GM06990 (cell line): ENCODE data around the gene RALGPS1.

ENCODE experiments used
- DNase-seq: peaks from one replicate; pipeline ENCODE4 v3.0.0-alpha.2; 2011; ENCODE audit not compliant: insufficient read length; ENCODE audit errors: extremely low read depth
- H3K27me3 ChIP-seq: replicated peaks from 2 replicates; pipeline ENCODE4 v1.6.0; 2011; ENCODE audit warnings: low read length; ENCODE audit not compliant: control insufficient read depth, insufficient read depth
- H3K36me3 ChIP-seq: 2 replicates; pipeline ENCODE4 v1.5.1; 2011; ENCODE audit warnings: low read length; ENCODE audit not compliant: control insufficient read depth, insufficient read depth
- H3K4me3 ChIP-seq: replicated peaks from 2 replicates; pipeline ENCODE4 v1.5.1; 2011; ENCODE audit warnings: low read depth, mild to moderate bottlenecking, control low read depth, low read length
- CTCF ChIP-seq: IDR thresholded peaks from 2 replicates; pipeline ENCODE4 v1.5.1; 2011; ENCODE audit warnings: low read length, control low read depth, mild to moderate bottlenecking, inconsistent platforms; ENCODE audit not compliant: insufficient read depth, poor library complexity, severe bottlenecking

Gene RALGPS1

GRCh38 chr9:127056446-127056845 is 141.9 kb downstream of the RALGPS1 start:
- no peak for TF ChIP-seq CTCF
- no peak overlapping the region for H3K4me3 ChIP-seq
- no peaks in the 10 kb centered on the region for H3K27me3 ChIP-seq
- no peaks in the 10 kb centered on the region for H3K36me3 ChIP-seq
- no peak for DNase-seq

DNA sequence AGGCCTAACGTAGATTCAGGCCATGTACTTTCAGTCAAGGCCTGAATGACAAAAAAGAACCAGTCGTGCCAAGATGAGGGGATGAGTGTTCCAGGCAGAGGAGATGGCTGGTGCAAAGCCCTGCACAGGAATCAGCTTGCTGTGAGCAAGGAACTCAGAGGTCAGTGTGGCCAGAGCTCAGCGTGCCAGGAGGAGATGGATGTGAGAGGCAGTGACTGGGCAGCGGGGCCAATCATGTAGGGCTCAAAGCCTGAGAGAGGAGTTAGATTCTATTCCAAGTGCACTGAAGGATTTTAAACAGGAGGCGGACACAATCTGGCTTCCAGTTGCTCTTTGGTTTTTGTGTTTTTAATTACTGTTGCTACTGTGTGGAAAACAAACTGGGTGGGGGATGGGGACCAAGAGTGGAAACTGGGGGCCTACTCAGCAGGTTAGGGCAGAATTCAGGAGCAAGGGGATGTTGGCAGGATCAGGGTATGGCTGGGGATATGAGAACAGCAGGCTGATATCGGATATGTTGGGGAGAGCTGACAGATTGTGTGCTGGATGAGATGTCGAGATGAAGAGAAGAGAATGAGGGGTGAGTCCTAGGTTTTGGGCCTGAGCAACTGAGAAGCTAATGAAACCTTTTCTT is 143.5 kb downstream of the RALGPS1 start:
- no peak for TF ChIP-seq CTCF
- no peaks in the 10 kb centered on the region for H3K27me3 ChIP-seq
- DNase-seq = no peak
- no peaks in the 10 kb centered on the region for H3K36me3 ChIP-seq
- H3K4me3 ChIP-seq = no peak overlapping the region

DNA sequence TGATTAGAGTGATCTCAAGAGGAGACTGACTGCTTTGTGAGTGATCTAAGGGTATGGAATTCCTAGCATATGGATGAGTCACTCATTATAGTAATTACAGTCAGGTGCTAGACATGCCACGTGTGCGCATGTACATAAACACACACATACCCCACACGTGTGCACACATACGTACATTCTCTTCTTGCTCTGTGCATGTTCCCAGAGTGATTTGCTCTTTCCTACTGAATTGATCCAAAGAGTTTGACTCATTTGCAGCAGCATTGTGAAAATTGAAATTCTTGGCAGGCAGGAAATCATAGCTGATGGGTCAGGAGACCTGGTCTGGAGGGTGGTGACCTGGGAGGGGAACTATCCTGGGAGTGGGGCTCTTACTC is 144.1 kb downstream of the RALGPS1 start:
- H3K4me3 ChIP-seq = no peak overlapping the region
- no peaks in the 10 kb centered on the region for H3K36me3 ChIP-seq
- no peaks in the 10 kb centered on the region for H3K27me3 ChIP-seq
- no peak for DNase-seq
- TF ChIP-seq CTCF = no peak

GRCh38 chr9:127059030-127059429 is 144.4 kb downstream of the RALGPS1 start:
- Histone ChIP-seq H3K27me3 (no peaks in the 10 kb centered on the region), H3K36me3 (no peaks in the 10 kb centered on the region), H3K4me3 (no peak overlapping the region)
- TF ChIP-seq CTCF = no peak
- no peak for DNase-seq

DNA sequence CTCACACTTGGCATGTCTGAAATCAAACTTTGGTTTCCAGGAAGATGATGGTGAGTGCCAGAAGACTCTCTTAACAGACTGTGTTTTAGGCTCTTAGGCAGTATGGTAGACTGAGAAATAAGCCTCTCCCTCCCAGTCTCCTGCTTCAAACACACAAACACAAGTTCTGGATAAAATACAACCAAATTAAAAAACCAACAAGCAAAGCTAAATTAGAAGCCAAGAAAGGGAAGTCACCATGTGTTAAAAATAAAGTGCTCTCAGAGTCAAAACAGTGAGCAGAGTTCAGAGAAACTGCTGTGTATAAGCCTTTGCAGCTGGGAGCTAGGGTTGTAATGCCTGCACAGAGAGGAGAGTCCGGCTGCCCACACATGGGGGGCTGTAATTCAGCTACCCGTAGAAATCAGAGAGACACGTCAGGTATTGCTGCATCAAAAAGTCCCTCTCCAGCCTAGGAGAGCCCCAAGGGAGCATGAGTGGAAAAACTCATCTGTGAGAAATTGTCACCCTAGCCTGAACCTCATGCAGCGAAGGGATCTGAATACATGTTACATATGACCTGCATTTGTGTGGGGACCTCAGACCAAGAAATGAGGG is 145.3 kb downstream of the RALGPS1 start:
- no peak for TF ChIP-seq CTCF
- Histone ChIP-seq H3K36me3 (no peaks in the 10 kb centered on the region), H3K4me3 (no peak overlapping the region), H3K27me3 (no peaks in the 10 kb centered on the region)
- no peak for DNase-seq
